HepG2 (cell line): ENCODE measurements around the gene FAM114A1. TPM values are rescaled to one million over a fixed set of nuclear protein-coding genes. Genes with fewer than 3 reads are reported as not detected.

Experiments used
- ATAC-seq: fragments of 200-7000 bp; cut with Tn5 transposase; 3 replicates; pipeline ENCODE4 v1.9.1; 2020; ENCODE audit warnings: mild to moderate bottlenecking, moderate library complexity
- BruUV-seq: library from RNA; stranded (reverse); fragments of 400-500 nt; replicated peaks from 2 replicates; lab custom pipeline; 2021; lab: Mats Ljungman, UMichigan
- CTCF ChIA-PET: fragments of 300-600 bp; formaldehyde crosslinking; extraction: SDS; loops from one replicate; lab custom pipeline; 2021; ENCODE audit warnings: low total read pairs, inconsistent platforms, low intra/inter-chr PET ratio; lab: Yijun Ruan, JAX
- POLR2A ChIA-PET: fragments of 350-600 bp; sonication (Branson Sonifier 250); formaldehyde crosslinking; loops from one replicate; lab custom pipeline; 2020; ENCODE audit warnings: antibody characterized with exemption, inconsistent platforms; lab: Yijun Ruan, JAX
- DNase-seq: peaks from one replicate; pipeline ENCODE4 v3.0.0-alpha.2; 2015; ENCODE audit warnings: low spot score
- FAIRE-seq: peaks from 3 replicates; lab custom pipeline; 2011; peaks lifted over from hg19 to GRCh38; lab: Jason Lieb, UNC
- H2AFZ ChIP-seq: one replicate; pipeline ENCODE4 v1.6.1; 2011; ENCODE audit warnings: low read length, inconsistent platforms
- H3K27ac ChIP-seq: fragments of 300-600 bp; 3 replicates; pipeline ENCODE4 v1.8.0; 2011; ENCODE audit warnings: mixed run types, mild to moderate bottlenecking, mixed read lengths, low read length, inconsistent platforms; ENCODE audit not compliant: insufficient read depth; ENCODE audit errors: extremely low read length
- H3K27me3 ChIP-seq, 2 experiments: fragments of 200-600 bp in 1 of 2; 2 replicates in 1 of 2; 3 replicates in 1 of 2; pipeline versions ENCODE4 v1.6.0 to v1.8.0; 2011; ENCODE audit warnings: low read length in 2 of 2, mild to moderate bottlenecking in 2 of 2, moderate library complexity in 2 of 2, inconsistent platforms in 1 of 2; ENCODE audit not compliant: insufficient read depth in 2 of 2, control insufficient read depth in 1 of 2
- H3K36me3 ChIP-seq, 2 experiments: fragments of 200-600 bp in 1 of 2; replicated peaks in 1 of 2; 2 replicates in 1 of 2; 3 replicates in 1 of 2; pipeline versions ENCODE4 v1.5.1 to v1.8.0; 2011; ENCODE audit warnings: low read length in 2 of 2, inconsistent platforms in 1 of 2; ENCODE audit not compliant: insufficient read depth in 2 of 2, control insufficient read depth in 1 of 2
- H3K4me1 ChIP-seq: 2 replicates; pipeline ENCODE4 v1.5.1; 2012; ENCODE audit warnings: low read length, inconsistent platforms; ENCODE audit not compliant: insufficient read depth
- H3K4me2 ChIP-seq: 2 replicates; pipeline ENCODE4 v1.6.0; 2011; ENCODE audit warnings: low read depth, low read length, inconsistent platforms
- H3K4me3 ChIP-seq, 3 experiments: fragments of 200-600 bp in 1 of 3; sonication (generic), shearing (Covaris generic) in 1 of 3; replicated peaks in 1 of 3; 2 replicates each; pipeline ENCODE4 v1.5.1; 2011 to 2016; ENCODE audit warnings: low read length in 3 of 3, inconsistent platforms in 2 of 3, low read depth in 2 of 3, mild to moderate bottlenecking in 2 of 3, control low read depth in 1 of 3, mixed read lengths in 1 of 3; ENCODE audit not compliant: insufficient read depth in 1 of 3
- H3K79me2 ChIP-seq: one replicate; pipeline ENCODE4 v1.6.1; 2011; ENCODE audit warnings: low read length, inconsistent platforms; ENCODE audit not compliant: insufficient read depth
- H3K9ac ChIP-seq: 2 replicates; pipeline ENCODE4 v1.6.0; 2011; ENCODE audit warnings: mild to moderate bottlenecking, low read depth, low read length, inconsistent platforms; ENCODE audit not compliant: insufficient read depth
- H3K9me3 ChIP-seq: 2 replicates; pipeline ENCODE4 v1.5.1; 2012; ENCODE audit warnings: mild to moderate bottlenecking, low read length
- H4K20me1 ChIP-seq: 2 replicates; pipeline ENCODE4 v1.6.0; 2011; ENCODE audit warnings: inconsistent platforms, mild to moderate bottlenecking, low read length, moderate library complexity; ENCODE audit not compliant: insufficient read depth
- CENPBD1 ChIP-seq: sonication (generic); formaldehyde crosslinking; IDR thresholded peaks from 2 replicates; pipeline ENCODE4 v1.8.0; 2022; ENCODE audit warnings: missing genetic modification reagents, low read depth, mild to moderate bottlenecking, borderline replicate concordance
- CREBL2 ChIP-seq: sonication (generic); formaldehyde crosslinking; IDR thresholded peaks from 2 replicates; pipeline ENCODE4 v1.8.1; 2023; ENCODE audit warnings: missing genetic modification reagents, mild to moderate bottlenecking, borderline replicate concordance
- HOXA5 ChIP-seq: sonication (generic); formaldehyde crosslinking; IDR thresholded peaks from 2 replicates; pipeline ENCODE4 v1.4.0; 2020; ENCODE audit warnings: missing genetic modification reagents
- PHF21A ChIP-seq: sonication (generic); formaldehyde crosslinking; IDR thresholded peaks from 2 replicates; pipeline ENCODE4 v1.5.0; 2020; ENCODE audit warnings: mild to moderate bottlenecking, missing genetic modification reagents
- PRDM4 ChIP-seq: sonication (generic); formaldehyde crosslinking; IDR thresholded peaks from 2 replicates; pipeline ENCODE4 v1.9.0; 2021; ENCODE audit warnings: missing genetic modification reagents, borderline replicate concordance
- TFE3 ChIP-seq: IDR thresholded peaks from 2 replicates; pipeline ENCODE4 v1.6.1; 2016
- ZNF569 ChIP-seq: sonication (generic); formaldehyde crosslinking; IDR thresholded peaks from 2 replicates; pipeline ENCODE4 v1.5.0; 2020; ENCODE audit warnings: mild to moderate bottlenecking, missing genetic modification reagents, moderate library complexity, borderline replicate concordance
- WGBS: methylation state at CpG from one replicate; pipeline ENCODE4 v1.1.6; 2017; ENCODE audit warnings: low lambda C conversion rate; 5-methylcytosine and 5-hydroxymethylcytosine counted together
- in situ Hi-C: cut with HindIII; loops from 2 replicates; pipeline ENCODE4 v1.10.0; 2017; ENCODE audit warnings: low pct_unique_long_range_greater_than_20kb; ENCODE audit not compliant: extremely low pct_ligation_motif_present
- intact Hi-C: fragments of 100-400 bp; cut with micrococcal nuclease; formaldehyde crosslinking; loops from one replicate; pipeline ENCODE4 v1.10.0; 2022; ENCODE audit not compliant: unreplicated experiment
- polyA plus RNA-seq, 8 experiments: library from polyadenylated mRNA; depleted of rRNA in 3 of 8; stranded (reverse) in 7 of 8; unstranded in 1 of 8; fragments of >200 nt; fragmentation: Illumina TruSeq in 4 of 8; extraction: Trizol in 4 of 8; gene quantifications; 2 replicates each; pipeline versions ENCODE4 v1.2.1 to v1.2.3, GENCODE V29; 2011 to 2016; ENCODE audit warnings: low read depth in 4 of 8, missing spikeins in 1 of 8, mixed read lengths in 1 of 8; ENCODE audit not compliant: insufficient read depth in 1 of 8
- total RNA-seq, 5 experiments: library from RNA; depleted of rRNA; stranded (reverse); fragments of >200 nt; fragmentation: Illumina TruSeq; extraction: Trizol; gene quantifications; 2 replicates each; pipeline ENCODE4 v1.2.3, GENCODE V29; 2016; ENCODE audit warnings: low read depth in 1 of 5

FAM114A1 gene
- total and polyA plus RNA-seq, 2 of the 13 experiments (the other 11 are each of a cell fraction or from before 2014, with no cell fraction given), result 61.0 to 76.9 TPM

GRCh38 chr4:38926896-38927295, 59.3 kb downstream of the FAM114A1 start (continued):
- TF ChIP-seq TFE3, result no peak
- TF ChIP-seq ZNF569, result no peak
- TF ChIP-seq CENPBD1 (CRISPR knock-in tag), result no peak
- no peak for TF ChIP-seq HOXA5 (CRISPR knock-in tag)

GRCh38 chr4:38928568-38928967, 61.0 kb downstream of the FAM114A1 start:
- FAIRE-seq (no peak), ATAC-seq (no peak), DNase-seq (no peak)
- Histone ChIP-seq H3K27me3 (no peaks in the 10 kb centered on the region), H3K4me1 (peaks cover 15% of the 10 kb centered on the region), H3K9ac (no peak overlapping the region), H3K27ac (no peak overlapping the region), H4K20me1 (no peaks in the 10 kb centered on the region), H2AFZ (no peak overlapping the region), H3K4me2 (no peak overlapping the region), H3K9me3 (no peaks in the 10 kb centered on the region), H3K79me2 (no peaks in the 10 kb centered on the region), H3K4me3 (no peak overlapping the region), H3K36me3 (peaks cover 31 to 74% of the 10 kb centered on the region in 2 experiments)
- 96% methylated on average over 3 of the region's 3 CpGs for WGBS
- intact Hi-C loops (no loop called here), in situ Hi-C loops (no loop called here)
- no TSS peak for BruUV-seq
- POLR2A ChIA-PET, result no interaction called here
- TF ChIP-seq CREBL2 (CRISPR knock-in tag) (no peak), PRDM4 (CRISPR knock-in tag) (no peak), PHF21A (CRISPR knock-in tag) (no peak)
- CTCF ChIA-PET, result no interaction called here
